HepG2 (cell line): ENCODE results near the gene GTF2H1. TPM values are rescaled to one million over a fixed set of nuclear protein-coding genes. Genes with fewer than 3 reads are reported as not detected.

Source experiments
- ATAC-seq: fragments of 200-7000 bp; cut with Tn5 transposase; 3 replicates; pipeline ENCODE4 v1.9.1; 2020; ENCODE audit warnings: mild to moderate bottlenecking, moderate library complexity
- BruUV-seq: library from RNA; stranded (reverse); fragments of 400-500 nt; replicated peaks from 2 replicates; lab custom pipeline; 2021; lab: Mats Ljungman, UMichigan
- CTCF ChIA-PET: fragments of 300-600 bp; formaldehyde crosslinking; extraction: SDS; loops from one replicate; lab custom pipeline; 2021; ENCODE audit warnings: low total read pairs, inconsistent platforms, low intra/inter-chr PET ratio; lab: Yijun Ruan, JAX
- POLR2A ChIA-PET: fragments of 350-600 bp; sonication (Branson Sonifier 250); formaldehyde crosslinking; loops from one replicate; lab custom pipeline; 2020; ENCODE audit warnings: antibody characterized with exemption, inconsistent platforms; lab: Yijun Ruan, JAX
- DNase-seq: peaks from one replicate; pipeline ENCODE4 v3.0.0-alpha.2; 2015; ENCODE audit warnings: low spot score
- FAIRE-seq: peaks from 3 replicates; lab custom pipeline; 2011; peaks lifted over from hg19 to GRCh38; lab: Jason Lieb, UNC
- H2AFZ ChIP-seq: one replicate; pipeline ENCODE4 v1.6.1; 2011; ENCODE audit warnings: low read length, inconsistent platforms
- H3K27ac ChIP-seq: fragments of 300-600 bp; 3 replicates; pipeline ENCODE4 v1.8.0; 2011; ENCODE audit warnings: mixed run types, mild to moderate bottlenecking, mixed read lengths, low read length, inconsistent platforms; ENCODE audit not compliant: insufficient read depth; ENCODE audit errors: extremely low read length
- H3K27me3 ChIP-seq, 2 experiments: fragments of 200-600 bp in 1 of 2; 2 replicates in 1 of 2; 3 replicates in 1 of 2; pipeline versions ENCODE4 v1.6.0 to v1.8.0; 2011; ENCODE audit warnings: low read length in 2 of 2, mild to moderate bottlenecking in 2 of 2, moderate library complexity in 2 of 2, inconsistent platforms in 1 of 2; ENCODE audit not compliant: insufficient read depth in 2 of 2, control insufficient read depth in 1 of 2
- H3K36me3 ChIP-seq, 2 experiments: fragments of 200-600 bp in 1 of 2; replicated peaks in 1 of 2; 2 replicates in 1 of 2; 3 replicates in 1 of 2; pipeline versions ENCODE4 v1.5.1 to v1.8.0; 2011; ENCODE audit warnings: low read length in 2 of 2, inconsistent platforms in 1 of 2; ENCODE audit not compliant: insufficient read depth in 2 of 2, control insufficient read depth in 1 of 2
- H3K4me1 ChIP-seq: 2 replicates; pipeline ENCODE4 v1.5.1; 2012; ENCODE audit warnings: low read length, inconsistent platforms; ENCODE audit not compliant: insufficient read depth
- H3K4me2 ChIP-seq: 2 replicates; pipeline ENCODE4 v1.6.0; 2011; ENCODE audit warnings: low read depth, low read length, inconsistent platforms
- H3K4me3 ChIP-seq, 3 experiments: fragments of 200-600 bp in 1 of 3; sonication (generic), shearing (Covaris generic) in 1 of 3; replicated peaks in 1 of 3; 2 replicates each; pipeline ENCODE4 v1.5.1; 2011 to 2016; ENCODE audit warnings: low read length in 3 of 3, inconsistent platforms in 2 of 3, low read depth in 2 of 3, mild to moderate bottlenecking in 2 of 3, control low read depth in 1 of 3, mixed read lengths in 1 of 3; ENCODE audit not compliant: insufficient read depth in 1 of 3
- H3K79me2 ChIP-seq: one replicate; pipeline ENCODE4 v1.6.1; 2011; ENCODE audit warnings: low read length, inconsistent platforms; ENCODE audit not compliant: insufficient read depth
- H3K9ac ChIP-seq: 2 replicates; pipeline ENCODE4 v1.6.0; 2011; ENCODE audit warnings: mild to moderate bottlenecking, low read depth, low read length, inconsistent platforms; ENCODE audit not compliant: insufficient read depth
- H3K9me3 ChIP-seq: 2 replicates; pipeline ENCODE4 v1.5.1; 2012; ENCODE audit warnings: mild to moderate bottlenecking, low read length
- H4K20me1 ChIP-seq: 2 replicates; pipeline ENCODE4 v1.6.0; 2011; ENCODE audit warnings: inconsistent platforms, mild to moderate bottlenecking, low read length, moderate library complexity; ENCODE audit not compliant: insufficient read depth
- ARNT ChIP-seq: fragments of 450-650 bp; IDR thresholded peaks from 2 replicates; pipeline ENCODE4 v1.6.1; 2017
- FOXO4 ChIP-seq: sonication (generic); formaldehyde crosslinking; conservative IDR thresholded peaks from 2 replicates; pipeline ENCODE4 v1.8.1; 2023; ENCODE audit warnings: missing genetic modification reagents
- IRF9 ChIP-seq: sonication (generic); formaldehyde crosslinking; IDR thresholded peaks from 2 replicates; pipeline ENCODE4 v1.8.0; 2022; ENCODE audit warnings: missing genetic modification reagents, mild to moderate bottlenecking, borderline replicate concordance
- KDM4B ChIP-seq: sonication (generic); formaldehyde crosslinking; IDR thresholded peaks from 2 replicates; pipeline ENCODE4 v1.4.0; 2020; ENCODE audit warnings: missing genetic modification reagents
- MXD1 ChIP-seq: sonication (generic); formaldehyde crosslinking; IDR thresholded peaks from 2 replicates; pipeline ENCODE4 v1.4.0; 2020; ENCODE audit warnings: mild to moderate bottlenecking, missing genetic modification reagents
- SNAPC5 ChIP-seq: sonication (generic); formaldehyde crosslinking; IDR thresholded peaks from 2 replicates; pipeline ENCODE4 v1.8.1; 2023; ENCODE audit warnings: mild to moderate bottlenecking, missing genetic modification reagents, borderline replicate concordance
- TBL1XR1 ChIP-seq: fragments of 150-350 bp; IDR thresholded peaks from 2 replicates; pipeline ENCODE4 v1.6.1; 2014; ENCODE audit warnings: borderline replicate concordance, low read length; ENCODE audit not compliant: partially characterized antibody
- ZNF318 ChIP-seq: sonication (generic); formaldehyde crosslinking; IDR thresholded peaks from 2 replicates; pipeline ENCODE4 v1.4.0; 2020; ENCODE audit warnings: mild to moderate bottlenecking, missing genetic modification reagents
- ZNF44 ChIP-seq: sonication (generic); formaldehyde crosslinking; IDR thresholded peaks from 2 replicates; pipeline ENCODE4 v1.5.1; 2020; ENCODE audit warnings: mild to moderate bottlenecking, missing genetic modification reagents
- WGBS: methylation state at CpG from one replicate; pipeline ENCODE4 v1.1.6; 2017; ENCODE audit warnings: low lambda C conversion rate; 5-methylcytosine and 5-hydroxymethylcytosine counted together
- in situ Hi-C: cut with HindIII; loops from 2 replicates; pipeline ENCODE4 v1.10.0; 2017; ENCODE audit warnings: low pct_unique_long_range_greater_than_20kb; ENCODE audit not compliant: extremely low pct_ligation_motif_present
- intact Hi-C: fragments of 100-400 bp; cut with micrococcal nuclease; formaldehyde crosslinking; loops from one replicate; pipeline ENCODE4 v1.10.0; 2022; ENCODE audit not compliant: unreplicated experiment
- polyA plus RNA-seq, 8 experiments: library from polyadenylated mRNA; depleted of rRNA in 3 of 8; stranded (reverse) in 7 of 8; unstranded in 1 of 8; fragments of >200 nt; fragmentation: Illumina TruSeq in 4 of 8; extraction: Trizol in 4 of 8; gene quantifications; 2 replicates each; pipeline versions ENCODE4 v1.2.1 to v1.2.3, GENCODE V29; 2011 to 2016; ENCODE audit warnings: low read depth in 4 of 8, missing spikeins in 1 of 8, mixed read lengths in 1 of 8; ENCODE audit not compliant: insufficient read depth in 1 of 8
- total RNA-seq, 5 experiments: library from RNA; depleted of rRNA; stranded (reverse); fragments of >200 nt; fragmentation: Illumina TruSeq; extraction: Trizol; gene quantifications; 2 replicates each; pipeline ENCODE4 v1.2.3, GENCODE V29; 2016; ENCODE audit warnings: low read depth in 1 of 5

The GTF2H1 gene
- total and polyA plus RNA-seq, 2 of the 13 experiments (the other 11 are each of a cell fraction or from before 2014, with no cell fraction given), result 15.7 to 51.4 TPM

GRCh38 chr11:18365741-18366140 lies 43.4 kb downstream of the GTF2H1 start:
- no peaks in the 10 kb centered on the region for H3K4me1 ChIP-seq
- H3K4me2 ChIP-seq, result no peak overlapping the region
- no peak for DNase-seq
- H2AFZ ChIP-seq, result no peak overlapping the region
- no peak overlapping the region for H3K9ac ChIP-seq
- POLR2A ChIA-PET, result no interaction called here
- H3K36me3 ChIP-seq, result peaks cover 12 to 42% of the 10 kb centered on the region in 2 experiments; a peak in 4 of 5 replicates
- BruUV-seq, result no TSS peak
- no peaks in the 10 kb centered on the region for H4K20me1 ChIP-seq
- H3K4me3 ChIP-seq, result no peak overlapping the region
- intact Hi-C loops, result no loop called here
- H3K27ac ChIP-seq, result no peak overlapping the region
- no peak for ATAC-seq
- no peaks in the 10 kb centered on the region for H3K79me2 ChIP-seq
- no peak for FAIRE-seq
- H3K27me3 ChIP-seq, result no peaks in the 10 kb centered on the region
- WGBS, result 98% methylated on average over 4 of the region's 4 CpGs
- H3K9me3 ChIP-seq, result no peaks in the 10 kb centered on the region
- in situ Hi-C loops, result no loop called here
- CTCF ChIA-PET, result no interaction called here
- TF ChIP-seq SNAPC5, result no peak
- no peak for TF ChIP-seq ZNF44 (CRISPR knock-in tag)
- no peak for TF ChIP-seq TBL1XR1
- TF ChIP-seq KDM4B, result no peak
- no peak for TF ChIP-seq IRF9 (CRISPR knock-in tag)
- no peak for TF ChIP-seq MXD1
- no peak for TF ChIP-seq FOXO4 (CRISPR knock-in tag)
- no peak for TF ChIP-seq ZNF318 (CRISPR knock-in tag)
- TF ChIP-seq ARNT, result no peak
